WTC11 (cell line): ENCODE results near the gene ASTN2.

Experiments
- CTCF ChIP-seq: fragments of 200-600 bp; IDR thresholded peaks from 2 replicates; pipeline ENCODE4 v1.8.0; 2022; ENCODE audit warnings: antibody characterized with exemption
- TF ChIP-seq, protein P1 (sequence below): sonication (generic); formaldehyde crosslinking; IDR thresholded peaks from 2 replicates; pipeline ENCODE4 v1.8.1; 2022; ENCODE audit warnings: low read depth, mild to moderate bottlenecking, moderate library complexity, missing genetic modification reagents, borderline replicate concordance

DNA sequence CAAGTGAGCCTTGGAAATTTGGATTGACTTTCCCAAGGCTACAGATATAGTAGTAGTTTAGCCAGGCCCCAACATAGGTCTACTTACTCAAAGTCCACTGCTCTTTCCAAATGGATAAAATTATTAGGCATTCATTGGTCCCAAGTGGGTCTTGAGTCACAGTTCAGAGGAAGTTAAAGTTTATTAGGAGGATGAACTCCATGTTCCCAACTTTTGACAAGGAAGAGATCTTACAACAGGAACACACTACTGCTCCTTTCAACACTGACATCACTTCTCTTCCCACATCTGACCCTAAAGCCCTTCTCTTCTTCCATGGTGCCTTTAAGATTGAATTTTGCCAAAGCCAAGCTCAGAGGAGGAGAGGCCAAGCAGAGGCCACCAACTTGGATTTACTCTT is 962.2 kb downstream of the ASTN2 start:
- TF ChIP-seq CTCF, result no peak
- TF ChIP-seq, protein P1, sequence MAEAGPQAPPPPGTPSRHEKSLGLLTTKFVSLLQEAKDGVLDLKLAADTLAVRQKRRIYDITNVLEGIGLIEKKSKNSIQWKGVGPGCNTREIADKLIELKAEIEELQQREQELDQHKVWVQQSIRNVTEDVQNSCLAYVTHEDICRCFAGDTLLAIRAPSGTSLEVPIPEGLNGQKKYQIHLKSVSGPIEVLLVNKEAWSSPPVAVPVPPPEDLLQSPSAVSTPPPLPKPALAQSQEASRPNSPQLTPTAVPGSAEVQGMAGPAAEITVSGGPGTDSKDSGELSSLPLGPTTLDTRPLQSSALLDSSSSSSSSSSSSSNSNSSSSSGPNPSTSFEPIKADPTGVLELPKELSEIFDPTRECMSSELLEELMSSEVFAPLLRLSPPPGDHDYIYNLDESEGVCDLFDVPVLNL, result no peak
